Measurements from ENCODE around the gene IL1B. TPM values are rescaled to one million over a fixed set of nuclear protein-coding genes. Genes with fewer than 3 reads are reported as not detected.

IL1B gene
- total RNA-seq, 4 donors from 2014 or later: 0.53 to 9.1 TPM; not detected in 2

GRCh38 chr2:112794841-112795240 is 41.7 kb downstream of the IL1B start:
- DNase-seq: peak in 1 of 3 donors; percentile 62
- Histone ChIP-seq H3K27me3 (no peaks in the 10 kb centered on the region), H3K4me3 (no peak overlapping the region), H3K36me3 (no peaks in the 10 kb centered on the region), H3K9me3 (no peaks in the 10 kb centered on the region), H3K4me1 (peaks cover 0 to 8% (median 0%) of the 10 kb centered on the region in 4 donors), H3K27ac (no peak overlapping the region)
- TF ChIP-seq POLR2A (IDR thresholded peaks at IDR 0.05): no peak

- no peaks in the 10 kb centered on the region for H3K9me3 ChIP-seq
- H3K4me3 ChIP-seq: no peak overlapping the region
- H3K36me3 ChIP-seq: no peaks in the 10 kb centered on the region
- peak in 1 of 3 donors; percentile 66 for DNase-seq
- no peak overlapping the region for H3K27ac ChIP-seq
- H3K27me3 ChIP-seq: no peaks in the 10 kb centered on the region
- peaks cover 0 to 8% (median 0%) of the 10 kb centered on the region in 4 donors for H3K4me1 ChIP-seq
- TF ChIP-seq POLR2A (IDR thresholded peaks at IDR 0.05) (no peak), CTCF (IDR thresholded peaks at IDR 0.05) (no peak)
Observed at GRCh38 chr2:112794131-112794733, 42.3 kb downstream of the IL1B start.

- no peaks in the 10 kb centered on the region for H3K27me3 ChIP-seq
- H3K9me3 ChIP-seq: no peaks in the 10 kb centered on the region
- no peak overlapping the region for H3K27ac ChIP-seq
- no peaks in the 10 kb centered on the region for H3K36me3 ChIP-seq
- H3K4me3 ChIP-seq: no peak overlapping the region
- TF ChIP-seq CTCF (IDR thresholded peaks at IDR 0.05) (no peak), POLR2A (IDR thresholded peaks at IDR 0.05) (no peak)
- H3K4me1 ChIP-seq: peaks cover 0 to 8% (median 0%) of the 10 kb centered on the region in 4 donors
- DNase-seq: no peak
Observed at GRCh38 chr2:112793449-112793978, 43.1 kb downstream of the IL1B start.

GRCh38 chr2:112792419-112792818 is 44.2 kb downstream of the IL1B start:
- H3K36me3 ChIP-seq: no peaks in the 10 kb centered on the region
- H3K9me3 ChIP-seq: no peaks in the 10 kb centered on the region
- no peak overlapping the region for H3K27ac ChIP-seq
- no peak overlapping the region for H3K4me3 ChIP-seq
- peaks cover 0 to 8% (median 0%) of the 10 kb centered on the region in 4 donors for H3K4me1 ChIP-seq
- TF ChIP-seq POLR2A (IDR thresholded peaks at IDR 0.05): no peak
- TF ChIP-seq CTCF (IDR thresholded peaks at IDR 0.05): no peak
- no peak for DNase-seq
- no peaks in the 10 kb centered on the region for H3K27me3 ChIP-seq

GRCh38 chr2:112791693-112792230 is 44.8 kb downstream of the IL1B start:
- Histone ChIP-seq H3K27me3 (no peaks in the 10 kb centered on the region), H3K4me1 (peaks cover 0 to 8% (median 0%) of the 10 kb centered on the region in 4 donors), H3K36me3 (no peaks in the 10 kb centered on the region), H3K9me3 (no peaks in the 10 kb centered on the region), H3K27ac (no peak overlapping the region), H3K4me3 (no peak overlapping the region)
- no peak for DNase-seq
- TF ChIP-seq POLR2A (IDR thresholded peaks at IDR 0.05) (no peak), CTCF (IDR thresholded peaks at IDR 0.05) (no peak)

GRCh38 chr2:112791019-112791418 is 45.6 kb downstream of the IL1B start:
- H3K4me1 ChIP-seq: peaks cover 0 to 8% (median 0%) of the 10 kb centered on the region in 4 donors
- no peak overlapping the region for H3K27ac ChIP-seq

More at GRCh38 chr2:112791019-112791418, 45.6 kb downstream of the IL1B start:
- DNase-seq: no peak
- H3K27me3 ChIP-seq: no peaks in the 10 kb centered on the region
- TF ChIP-seq CTCF (IDR thresholded peaks at IDR 0.05) (no peak), POLR2A (IDR thresholded peaks at IDR 0.05) (no peak)
- no peak overlapping the region for H3K4me3 ChIP-seq
- no peaks in the 10 kb centered on the region for H3K36me3 ChIP-seq
- H3K9me3 ChIP-seq: no peaks in the 10 kb centered on the region
